Neuronal stem cell (in vitro differentiated cells): ENCODE results near the gene DPP6.

Experiments used
- DNase-seq: peaks from one replicate; pipeline ENCODE4 v3.0.0-alpha.2; 2013; ENCODE audit warnings: low spot score
- H2AFZ ChIP-seq: one replicate; pipeline ENCODE4 v1.6.1; 2013; ENCODE audit warnings: mild to moderate bottlenecking, low read length, inconsistent platforms
- H2AK5ac ChIP-seq: 2 replicates; pipeline ENCODE4 v1.6.1; 2013; ENCODE audit warnings: low read depth, mild to moderate bottlenecking, inconsistent platforms, low read length, moderate library complexity, mixed read lengths
- H2BK120ac ChIP-seq: 2 replicates; pipeline ENCODE4 v1.6.1; 2013; ENCODE audit warnings: low read depth, mild to moderate bottlenecking, inconsistent platforms, low read length, moderate library complexity, mixed read lengths
- H2BK12ac ChIP-seq: one replicate; pipeline ENCODE4 v1.6.1; 2013; ENCODE audit warnings: low read length, inconsistent platforms
- H2BK15ac ChIP-seq: 2 replicates; pipeline ENCODE4 v1.6.1; 2013; ENCODE audit warnings: mild to moderate bottlenecking, low read length, inconsistent platforms, mixed read lengths
- H2BK5ac ChIP-seq: one replicate; pipeline ENCODE4 v1.6.1; 2013; ENCODE audit warnings: inconsistent platforms, mild to moderate bottlenecking, low read length, moderate library complexity
- H3K14ac ChIP-seq: one replicate; pipeline ENCODE4 v1.6.1; 2013; ENCODE audit warnings: low read length, inconsistent platforms
- H3K18ac ChIP-seq: 2 replicates; pipeline ENCODE4 v1.6.1; 2013; ENCODE audit warnings: low read length, inconsistent platforms
- H3K23ac ChIP-seq: 2 replicates; pipeline ENCODE4 v1.6.1; 2013; ENCODE audit warnings: low read depth, mild to moderate bottlenecking, mixed read lengths, low read length, inconsistent platforms; ENCODE audit not compliant: poor library complexity
- H3K27ac ChIP-seq: replicated peaks from 3 replicates; pipeline ENCODE4 v1.5.1; 2013; ENCODE audit warnings: low read length, inconsistent platforms
- H3K27me3 ChIP-seq, 3 experiments: 2 replicates each; pipeline ENCODE4 v1.6.1; 2013; ENCODE audit warnings: low read length in 3 of 3, mild to moderate bottlenecking in 2 of 3, inconsistent platforms in 1 of 3, low read depth in 1 of 3, mixed read lengths in 1 of 3, moderate library complexity in 1 of 3; ENCODE audit not compliant: control insufficient read depth in 3 of 3, insufficient read depth in 3 of 3
- H3K36me3 ChIP-seq, 2 donors: replicated peaks in 1 of 2; 2 replicates each; pipeline ENCODE4 v1.6.1; 2013; ENCODE audit warnings: low read length in 2 of 2; ENCODE audit not compliant: control insufficient read depth in 2 of 2, insufficient read depth in 2 of 2
- H3K4ac ChIP-seq: 2 replicates; pipeline ENCODE4 v1.6.1; 2013; ENCODE audit warnings: inconsistent platforms, mild to moderate bottlenecking, low read length, moderate library complexity
- H3K4me1 ChIP-seq, 2 donors: 1 replicate in 1 of 2; 2 replicates in 1 of 2; pipeline ENCODE4 v1.6.1; 2013; ENCODE audit warnings: low read length in 2 of 2, low read depth in 1 of 2; ENCODE audit not compliant: control insufficient read depth in 2 of 2, insufficient read depth in 1 of 2
- H3K4me2 ChIP-seq: one replicate; pipeline ENCODE4 v1.6.1; 2013; ENCODE audit warnings: mild to moderate bottlenecking, low read length, inconsistent platforms; ENCODE audit not compliant: insufficient read depth, poor library complexity, severe bottlenecking
- H3K4me3 ChIP-seq, 2 donors: 2 replicates each; pipeline ENCODE4 v1.5.1; 2013; ENCODE audit warnings: low read length in 2 of 2, mild to moderate bottlenecking in 2 of 2, inconsistent platforms in 1 of 2, moderate library complexity in 1 of 2
- H3K79me1 ChIP-seq: one replicate; pipeline ENCODE4 v1.6.1; 2013; ENCODE audit warnings: low read depth, mild to moderate bottlenecking, inconsistent platforms, low read length, moderate library complexity
- H3K9ac ChIP-seq: one replicate; pipeline ENCODE4 v1.6.1; 2013; ENCODE audit warnings: mild to moderate bottlenecking, low read depth, low read length, inconsistent platforms; ENCODE audit not compliant: poor library complexity
- H3K9me3 ChIP-seq, 2 donors: replicated peaks in 1 of 2; 2 replicates each; pipeline versions ENCODE3 to v1.6.1; 2013; ENCODE audit warnings: low read length in 2 of 2, mild to moderate bottlenecking in 2 of 2, inconsistent platforms in 1 of 2, low read depth in 1 of 2, mixed read lengths in 1 of 2, moderate library complexity in 1 of 2; ENCODE audit not compliant: control insufficient read depth in 2 of 2, insufficient read depth in 1 of 2
- H4K8ac ChIP-seq: one replicate; pipeline ENCODE4 v1.6.1; 2013; ENCODE audit warnings: low read depth, mild to moderate bottlenecking, inconsistent platforms, low read length, moderate library complexity
- H4K91ac ChIP-seq: one replicate; pipeline ENCODE4 v1.6.1; 2013; ENCODE audit warnings: low read length, low read depth, mild to moderate bottlenecking, inconsistent platforms; ENCODE audit not compliant: poor library complexity
- WGBS, 2 donors: extraction: QIAGEN DNeasy Blood & Tissue Kit; methylation state at CpG; one replicate each; pipeline ENCODE4 v1.1.7; 2013; ENCODE audit warnings: missing lambda C conversion rate in 2 of 2, mixed read lengths in 1 of 2; ENCODE audit not compliant: insufficient read length in 2 of 2, insufficient replicate concordance in 1 of 2; ENCODE audit errors: extremely low coverage in 2 of 2; 5-methylcytosine and 5-hydroxymethylcytosine counted together

DPP6 gene

DNA sequence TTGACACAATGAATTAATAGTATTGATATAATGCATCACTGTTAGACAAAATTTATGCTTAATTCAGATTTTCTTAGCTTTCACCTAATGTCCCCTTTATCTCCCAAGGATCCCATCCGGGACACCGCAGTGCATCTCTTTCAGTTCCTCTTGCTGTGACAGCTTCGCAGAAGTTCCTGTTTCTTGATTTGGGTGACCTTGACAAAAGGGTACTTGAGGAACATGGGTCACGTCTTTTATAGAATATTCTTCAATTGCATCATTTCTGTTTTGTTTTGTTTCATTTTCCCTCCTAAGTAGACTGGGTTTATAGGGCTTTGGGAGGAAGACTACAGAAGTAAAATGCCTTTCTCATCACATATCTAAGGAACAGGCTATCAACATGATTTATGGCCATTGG lies 453.2 kb downstream of the DPP6 start:
- Histone ChIP-seq H3K27me3 (no peaks in the 10 kb centered on the region), H3K23ac (no peak overlapping the region), H2AFZ (no peak overlapping the region), H4K91ac (no peak overlapping the region), H4K8ac (no peak overlapping the region), H3K36me3 (no peaks in the 10 kb centered on the region), H2BK120ac (no peak overlapping the region), H3K9me3 (peaks cover 0 to 5% of the 10 kb centered on the region in 2 donors), H3K4me2 (no peak overlapping the region), H3K4ac (no peak overlapping the region), H3K14ac (no peak overlapping the region), H3K4me1 (no peaks in the 10 kb centered on the region), H2BK15ac (no peak overlapping the region), H2BK5ac (no peak overlapping the region), H3K27ac (no peak overlapping the region), H2BK12ac (no peak overlapping the region), H3K79me1 (no peaks in the 10 kb centered on the region), H3K9ac (no peak overlapping the region), H3K18ac (no peak overlapping the region), H2AK5ac (no peak overlapping the region), H3K4me3 (no peak overlapping the region)
- DNase-seq, result no peak
- no CpG with 5 or more reads among the region's 4 CpGs for WGBS, 2 donors

DNA sequence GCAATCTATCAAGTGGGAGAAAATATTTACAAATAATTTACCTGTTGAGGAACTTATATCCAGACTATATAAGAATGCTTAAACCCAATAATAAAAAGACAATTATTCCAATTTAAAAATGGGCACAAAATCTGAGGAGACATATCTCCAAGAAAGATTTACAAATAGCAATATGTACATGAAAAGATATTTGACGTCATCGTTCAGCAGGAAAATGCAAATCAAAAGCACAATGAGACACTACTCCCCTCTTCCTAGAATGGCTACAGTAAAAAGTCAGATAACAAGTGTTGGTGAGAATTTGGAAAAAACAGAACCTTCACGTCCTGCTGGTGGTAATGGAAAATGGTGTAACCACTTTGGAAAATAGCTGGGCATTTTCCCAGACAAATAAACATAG lies 457.0 kb downstream of the DPP6 start:
- no CpG with 5 or more reads among the region's 3 CpGs for WGBS, 2 donors
- no peak overlapping the region for H2AFZ ChIP-seq

DNA sequence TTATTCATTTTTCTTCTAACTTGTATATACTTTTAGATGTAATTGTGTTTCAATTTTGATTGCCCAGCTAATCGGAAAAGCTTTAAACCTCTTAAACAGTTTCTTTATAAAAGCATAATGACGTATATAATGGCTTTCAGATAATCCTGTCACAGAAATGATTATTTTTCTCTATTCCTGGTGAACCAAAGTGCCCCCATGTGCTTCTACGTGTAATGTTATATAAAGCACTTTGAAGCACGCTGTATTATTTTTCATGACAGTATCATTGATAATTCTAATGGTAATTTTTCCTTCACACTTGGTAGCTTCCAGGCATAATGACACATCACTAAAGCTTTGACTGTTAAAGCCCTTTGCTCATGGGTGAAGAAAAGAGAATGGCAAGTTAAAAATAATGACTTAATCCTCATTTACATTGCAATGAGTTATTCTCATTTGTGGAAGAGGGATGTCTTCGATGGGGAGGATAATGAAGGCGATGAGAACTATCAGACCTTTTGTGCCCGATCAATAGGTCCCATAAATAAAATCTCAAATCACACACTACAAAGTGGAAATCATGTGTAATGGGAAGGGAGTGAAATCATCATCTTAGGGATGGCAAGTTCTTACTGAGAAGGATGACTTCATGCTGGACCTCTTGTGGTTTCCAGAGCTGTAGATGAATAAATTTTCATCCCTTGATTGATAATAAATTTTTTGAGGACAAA lies 460.1 kb downstream of the DPP6 start:
- Histone ChIP-seq H3K27me3 (no peaks in the 10 kb centered on the region), H3K4me2 (no peak overlapping the region)

More for the DNA sequence above, 457.0 kb downstream of the DPP6 start:
- DNase-seq, result no peak
- no peaks in the 10 kb centered on the region for H3K4me1 ChIP-seq
- H2BK5ac ChIP-seq, result no peak overlapping the region
- H3K4me2 ChIP-seq, result no peak overlapping the region
- H2BK12ac ChIP-seq, result no peak overlapping the region
- no peak overlapping the region for H4K91ac ChIP-seq
- H3K4me3 ChIP-seq, result no peak overlapping the region
- no peak overlapping the region for H3K4ac ChIP-seq
- H3K9ac ChIP-seq, result no peak overlapping the region
- H4K8ac ChIP-seq, result no peak overlapping the region
- no peak overlapping the region for H3K23ac ChIP-seq
- H2BK120ac ChIP-seq, result no peak overlapping the region
- no peaks in the 10 kb centered on the region for H3K36me3 ChIP-seq
- H3K9me3 ChIP-seq, result peaks cover 0 to 6% of the 10 kb centered on the region in 2 donors
- H3K14ac ChIP-seq, result no peak overlapping the region
- H3K18ac ChIP-seq, result no peak overlapping the region
- no peak overlapping the region for H2BK15ac ChIP-seq
- H3K27ac ChIP-seq, result no peak overlapping the region
- no peak overlapping the region for H2AK5ac ChIP-seq
- no peaks in the 10 kb centered on the region for H3K79me1 ChIP-seq
- H3K27me3 ChIP-seq, result no peaks in the 10 kb centered on the region

DNA sequence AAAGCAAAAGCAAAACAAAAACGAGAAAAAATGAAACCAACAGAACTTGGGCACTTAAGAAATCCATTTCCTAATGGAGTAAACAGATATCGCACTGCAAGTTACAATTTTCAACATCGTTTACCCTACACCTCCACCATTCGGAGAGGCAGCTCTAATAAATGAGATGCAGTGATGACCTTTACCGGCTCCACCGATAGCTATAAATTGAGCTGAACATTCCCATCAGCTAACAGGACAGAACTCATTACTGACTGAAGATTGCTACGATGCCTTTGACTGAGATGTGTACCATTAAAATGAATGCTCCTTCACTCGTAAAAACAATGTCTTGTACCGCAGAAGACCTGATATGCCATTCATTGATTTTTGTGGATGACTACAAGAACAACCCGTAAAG lies 465.6 kb downstream of the DPP6 start:
- Histone ChIP-seq H3K79me1 (no peaks in the 10 kb centered on the region), H2BK15ac (no peak overlapping the region), H3K18ac (no peak overlapping the region), H3K23ac (no peak overlapping the region), H3K4me2 (no peak overlapping the region), H2BK120ac (no peak overlapping the region), H2BK12ac (no peak overlapping the region), H3K14ac (no peak overlapping the region), H3K36me3 (no peaks in the 10 kb centered on the region), H3K9ac (no peak overlapping the region), H3K27me3 (no peaks in the 10 kb centered on the region), H4K91ac (no peak overlapping the region), H3K4me3 (no peak overlapping the region), H3K9me3 (peaks cover 0 to 5% of the 10 kb centered on the region in 2 donors), H4K8ac (no peak overlapping the region), H3K4me1 (no peaks in the 10 kb centered on the region), H2AFZ (no peak overlapping the region), H3K4ac (no peak overlapping the region), H3K27ac (no peak overlapping the region), H2AK5ac (no peak overlapping the region), H2BK5ac (no peak overlapping the region)
- no peak for DNase-seq
- WGBS, 2 donors, result no CpG with 5 or more reads among the region's 10 CpGs

More for the DNA sequence above, 460.1 kb downstream of the DPP6 start:
- H3K4me3 ChIP-seq, result no peak overlapping the region
- no peak overlapping the region for H4K91ac ChIP-seq
- no peak overlapping the region for H3K27ac ChIP-seq
- H2BK120ac ChIP-seq, result no peak overlapping the region
- no peaks in the 10 kb centered on the region for H3K36me3 ChIP-seq
- no peak overlapping the region for H2BK15ac ChIP-seq
- no peak overlapping the region for H2AFZ ChIP-seq
- no peak overlapping the region for H2AK5ac ChIP-seq
- no peak overlapping the region for H3K4ac ChIP-seq
- no peak overlapping the region for H3K23ac ChIP-seq
- peaks cover 0 to 6% of the 10 kb centered on the region in 2 donors for H3K9me3 ChIP-seq
- no peak overlapping the region for H3K9ac ChIP-seq
- H2BK12ac ChIP-seq, result no peak overlapping the region
- no peak overlapping the region for H3K14ac ChIP-seq
- DNase-seq, result no peak
- no peaks in the 10 kb centered on the region for H3K4me1 ChIP-seq
- H2BK5ac ChIP-seq, result no peak overlapping the region
- WGBS, 2 donors, result no CpG with 5 or more reads among the region's 7 CpGs
- no peak overlapping the region for H3K18ac ChIP-seq
- H4K8ac ChIP-seq, result no peak overlapping the region
- H3K79me1 ChIP-seq, result no peaks in the 10 kb centered on the region
